Hindlimb muscle (tissue), 1 donor: ENCODE data around the gene NTSR2. TPM values are rescaled to one million over a fixed set of nuclear protein-coding genes. Genes with fewer than 3 reads are reported as not detected.
A peak's percentile ranks its signal among the peaks of the same experiment; 100 is the strongest.

ENCODE experiments used
- DNase-seq: peaks from one replicate; pipeline ENCODE4 v3.0.0-alpha.2; 2013
- polyA plus RNA-seq: library from polyadenylated mRNA; unstranded; fragments of 120-200 nt; gene quantifications from one replicate; pipeline ENCODE4 v1.2.1, GENCODE V29; 2013; ENCODE audit not compliant: insufficient read length

The NTSR2 gene
- polyA plus RNA-seq, 1 donor: not detected

DNA sequence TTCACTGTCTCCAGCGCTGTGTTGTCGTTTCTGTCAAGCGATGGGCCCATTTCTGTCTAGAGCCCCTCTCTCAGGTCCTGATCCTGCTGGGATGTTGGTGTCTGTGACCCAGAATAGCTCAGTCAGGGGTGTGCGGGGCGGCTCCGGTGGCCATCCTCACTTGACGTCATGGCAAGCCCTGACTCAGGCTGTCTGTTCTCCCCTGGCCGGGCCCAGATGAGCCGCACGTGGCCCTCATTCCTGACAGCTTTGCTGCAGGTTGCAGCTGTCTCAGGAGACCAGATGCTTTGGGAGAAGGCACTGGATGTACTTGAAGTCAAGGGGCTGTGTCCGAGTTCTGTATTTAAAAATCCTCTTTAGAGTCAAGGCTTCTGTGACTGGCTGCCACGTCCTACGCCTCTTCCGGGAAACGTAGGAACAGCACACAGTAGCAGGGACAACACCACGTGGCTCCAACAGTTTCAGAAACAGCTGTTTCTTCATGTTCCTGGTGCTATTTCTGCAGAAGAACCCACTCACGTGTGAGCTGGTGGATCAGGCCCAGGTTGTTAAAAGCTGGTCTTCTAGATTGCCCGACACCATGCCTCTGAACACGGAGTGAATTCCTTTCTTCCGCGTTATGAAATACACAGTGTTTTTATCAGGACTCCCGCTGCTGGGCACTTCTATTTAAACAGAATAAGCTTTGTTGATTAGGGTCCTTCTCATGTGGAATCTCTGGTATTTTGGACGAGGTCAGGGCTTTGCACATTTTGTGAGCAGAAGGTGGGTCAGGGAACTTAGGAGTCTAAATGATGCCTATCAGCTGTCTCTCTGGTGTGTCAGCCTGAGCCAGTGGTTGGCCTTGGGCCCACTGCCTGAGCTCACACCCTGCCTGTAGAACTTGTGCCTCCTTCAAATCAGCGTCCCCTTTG, 28.3 kb upstream of the NTSR2 start:
- no peak for DNase-seq

DNA sequence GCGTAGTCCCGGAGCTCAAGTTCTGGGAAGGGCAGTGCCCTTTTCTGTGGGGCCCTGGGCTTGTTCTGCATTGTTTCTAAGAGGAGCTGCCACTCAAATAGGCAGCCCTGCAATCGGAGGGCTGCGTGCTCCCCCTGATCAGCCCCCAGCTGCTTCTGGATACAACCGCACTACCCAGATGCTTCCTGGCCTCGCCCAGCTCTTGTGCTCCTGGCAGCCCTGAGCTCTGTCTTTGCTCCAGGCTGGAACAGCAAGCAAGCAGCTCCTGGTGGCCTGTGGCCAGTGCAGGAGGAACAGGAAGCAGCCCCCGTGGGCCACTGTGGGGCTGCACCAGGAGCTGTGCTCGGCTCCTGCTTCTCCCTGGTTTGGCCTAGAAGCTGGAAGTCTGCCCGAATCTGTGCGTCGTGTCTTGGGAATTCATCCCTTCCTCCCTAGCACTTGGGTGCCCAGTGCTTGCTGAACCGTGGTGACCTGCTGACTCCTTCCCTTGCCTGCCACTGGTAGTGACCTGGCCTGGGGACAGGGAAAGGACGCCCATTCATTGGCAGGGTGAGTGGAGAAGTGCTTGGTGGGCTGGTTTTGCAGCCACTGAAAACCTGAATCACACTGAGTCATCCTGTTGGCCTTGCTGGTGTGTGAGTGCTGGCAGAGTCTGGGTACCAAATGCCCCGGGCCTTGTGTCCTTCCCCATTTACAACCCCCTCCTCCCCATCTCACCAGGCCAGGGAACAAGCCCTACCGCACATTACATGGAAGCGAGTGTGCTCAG, 27.3 kb upstream of the NTSR2 start:
- no peak for DNase-seq

DNA sequence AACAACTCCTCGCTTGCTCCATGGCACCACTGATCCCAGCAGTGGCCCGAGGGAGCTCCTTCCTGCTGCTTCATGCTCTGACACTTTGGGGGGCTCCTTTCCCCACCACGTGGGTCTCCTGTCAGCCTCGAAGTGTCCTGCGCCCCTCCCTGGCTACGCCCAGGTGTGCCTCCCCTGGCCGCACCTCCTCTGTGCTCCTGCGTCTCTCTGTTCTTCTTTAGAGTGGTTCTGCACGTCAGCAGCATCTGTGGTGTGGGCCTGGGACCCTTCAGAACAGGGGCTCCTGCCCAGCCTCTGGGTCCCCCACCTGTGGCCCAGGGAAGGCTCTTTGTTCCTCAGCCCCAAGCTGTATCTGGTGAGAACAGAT, 26.7 kb upstream of the NTSR2 start:
- no peak for DNase-seq

DNA sequence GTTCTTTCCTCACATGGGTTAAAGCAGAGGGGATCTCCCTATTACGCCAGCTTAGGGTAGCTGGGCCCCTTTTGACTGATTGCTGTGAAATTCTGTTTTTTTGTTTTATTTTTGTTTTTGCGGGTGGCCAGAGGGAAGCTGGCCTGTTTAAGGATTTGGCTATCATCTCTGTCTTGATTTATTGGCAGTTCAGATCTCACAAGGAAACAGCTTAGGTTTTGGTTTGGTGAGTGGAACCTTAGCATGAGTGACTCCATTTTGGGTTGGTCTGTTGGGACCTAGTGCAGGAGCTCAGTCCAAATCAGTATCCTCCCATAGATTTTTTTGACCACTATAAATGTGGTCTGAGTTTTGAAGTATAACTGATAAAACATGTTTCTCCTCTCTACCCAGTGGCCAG, 25.6 kb upstream of the NTSR2 start:
- no peak for DNase-seq

DNA sequence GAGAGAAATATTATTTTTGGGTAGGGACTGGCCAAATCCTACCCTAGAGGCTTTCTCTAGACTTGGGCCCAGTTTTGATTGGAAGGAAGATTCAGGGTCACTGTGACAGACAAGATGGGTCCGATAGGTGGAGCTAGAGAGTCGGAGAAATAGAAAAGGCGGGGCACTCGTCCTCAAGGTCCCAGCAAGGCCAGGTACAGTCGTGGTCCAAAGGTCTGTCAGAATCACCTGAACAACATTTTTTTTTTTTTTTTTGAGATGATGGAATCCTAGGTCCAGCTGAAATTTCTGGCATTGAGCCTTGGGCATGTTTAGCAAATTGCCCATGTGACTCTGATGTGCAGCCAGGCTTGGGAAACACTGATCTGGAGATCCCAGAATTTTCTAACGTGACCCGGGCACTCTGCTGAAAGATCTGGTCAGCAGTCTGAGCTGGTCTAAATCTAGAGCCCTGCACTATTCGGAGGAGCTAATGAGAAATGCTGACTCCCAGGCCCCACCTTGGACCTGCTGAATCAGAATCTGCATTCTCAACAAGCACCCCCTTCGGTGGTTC, 23.0 kb upstream of the NTSR2 start:
- peak; percentile 58 for DNase-seq

DNA sequence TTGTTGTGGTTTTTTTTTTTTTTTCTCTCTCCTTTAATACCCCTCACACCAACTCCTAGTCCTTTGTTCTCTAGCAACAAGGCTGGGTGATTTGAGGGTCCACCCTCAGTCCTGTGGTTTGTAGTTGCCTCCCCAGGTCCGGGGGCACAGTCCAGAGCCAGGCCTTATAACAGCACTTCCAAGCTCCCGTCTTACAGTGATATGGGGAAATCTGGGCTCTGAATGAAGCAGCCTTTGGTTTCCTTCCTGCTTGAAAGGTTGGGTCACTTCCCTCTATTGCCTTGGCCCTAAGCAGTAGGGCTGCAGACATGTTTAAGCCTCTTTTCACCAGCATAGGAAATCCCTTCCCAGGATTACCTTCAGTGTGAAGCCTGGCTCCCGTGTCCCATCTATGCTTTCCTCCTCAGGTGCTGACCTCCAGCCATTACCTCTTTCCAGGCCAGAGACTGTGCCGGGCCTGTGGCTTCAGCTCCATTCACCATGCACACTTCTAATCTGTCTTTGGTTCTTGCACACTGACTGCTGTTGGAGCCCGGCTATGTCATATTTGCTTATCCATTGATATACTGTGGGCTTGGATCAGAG, 21.2 kb upstream of the NTSR2 start:
- DNase-seq: no peak

DNA sequence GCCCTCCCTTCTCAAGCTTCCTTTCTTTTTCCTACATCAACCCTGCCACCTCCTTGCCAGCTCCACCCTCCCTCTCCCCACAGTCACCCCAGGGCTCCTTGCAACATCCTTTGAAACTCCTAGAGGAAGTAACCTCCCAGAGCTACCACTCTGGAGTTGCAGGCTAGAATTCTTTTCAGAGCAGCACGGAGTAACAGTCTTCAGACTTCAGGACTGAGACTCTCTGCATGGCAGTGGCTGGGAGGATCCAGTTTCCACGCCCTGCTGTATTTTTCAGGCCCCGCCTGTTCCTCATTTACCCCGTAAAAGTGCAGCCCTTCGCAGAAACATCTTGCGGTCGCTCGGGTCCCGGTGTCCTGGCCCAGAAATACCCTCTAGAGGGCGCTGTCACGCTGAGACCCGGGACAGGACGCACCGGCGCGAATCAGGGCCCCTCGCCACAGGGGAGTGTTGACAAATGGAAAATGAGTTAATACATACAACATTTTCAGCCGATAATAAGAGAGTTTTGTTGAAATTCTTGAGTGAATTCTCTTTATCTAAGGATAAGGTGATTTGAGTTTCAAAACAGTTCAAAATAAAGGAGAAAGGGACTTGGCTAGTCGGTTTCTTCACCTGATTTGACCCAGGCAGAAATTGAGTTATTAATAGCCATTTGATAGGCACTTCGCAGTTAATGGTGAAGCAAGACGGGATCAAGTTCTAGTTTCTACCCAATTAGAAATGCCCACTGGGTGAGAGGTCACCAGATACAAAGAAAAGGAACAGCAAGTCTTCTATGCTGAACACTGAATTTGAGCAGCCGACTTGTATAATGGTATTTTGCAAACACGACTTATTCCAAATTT, 18.5 kb upstream of the NTSR2 start:
- peak; percentile 76 for DNase-seq

DNA sequence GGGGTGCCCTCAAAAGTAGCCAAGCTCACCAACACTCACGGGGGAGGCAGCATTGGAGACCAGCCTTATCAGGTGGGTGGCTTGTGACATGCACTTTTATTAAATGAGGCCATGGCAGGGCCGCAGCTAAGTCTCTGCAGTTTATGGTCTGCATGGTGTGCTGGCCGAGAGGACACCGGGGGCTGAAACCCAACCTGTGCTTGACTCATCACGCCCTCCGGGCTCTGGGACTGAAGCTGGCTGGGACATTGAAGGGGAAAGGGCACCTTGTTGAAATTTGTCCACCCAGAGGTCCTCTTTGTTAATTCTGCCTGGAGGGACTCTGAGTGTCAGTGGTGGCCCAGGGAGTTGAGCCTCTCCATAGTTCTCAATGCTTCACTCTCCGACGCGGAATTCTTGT, 17.7 kb upstream of the NTSR2 start:
- DNase-seq: no peak

DNA sequence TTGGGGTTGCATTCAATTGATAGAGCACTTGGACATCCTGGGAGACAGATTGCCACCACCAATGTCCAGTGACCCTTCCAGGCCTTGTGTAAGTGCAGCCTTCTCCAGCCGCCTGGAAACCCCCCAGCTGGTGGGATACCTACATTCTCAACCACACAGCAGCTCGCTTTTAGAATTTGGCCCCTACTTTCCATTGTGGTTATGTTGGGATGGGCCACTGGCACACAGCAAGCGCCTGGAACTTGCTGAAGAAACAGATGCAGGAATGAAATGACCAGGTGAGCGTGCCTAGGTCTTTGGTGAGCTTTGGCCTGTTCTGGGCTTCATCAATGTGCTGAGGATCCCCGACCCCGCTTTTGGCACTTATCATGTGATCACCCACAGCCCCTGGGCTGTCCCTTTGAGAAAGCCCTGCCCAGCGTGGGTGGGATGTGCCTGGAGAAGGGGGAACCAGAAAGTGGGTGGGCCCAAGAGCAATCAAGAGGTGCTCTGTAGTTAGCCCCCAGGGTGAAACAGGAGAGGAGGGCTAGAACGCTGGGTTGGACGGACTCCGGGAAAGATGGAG, 16.0 kb upstream of the NTSR2 start:
- no peak for DNase-seq

DNA sequence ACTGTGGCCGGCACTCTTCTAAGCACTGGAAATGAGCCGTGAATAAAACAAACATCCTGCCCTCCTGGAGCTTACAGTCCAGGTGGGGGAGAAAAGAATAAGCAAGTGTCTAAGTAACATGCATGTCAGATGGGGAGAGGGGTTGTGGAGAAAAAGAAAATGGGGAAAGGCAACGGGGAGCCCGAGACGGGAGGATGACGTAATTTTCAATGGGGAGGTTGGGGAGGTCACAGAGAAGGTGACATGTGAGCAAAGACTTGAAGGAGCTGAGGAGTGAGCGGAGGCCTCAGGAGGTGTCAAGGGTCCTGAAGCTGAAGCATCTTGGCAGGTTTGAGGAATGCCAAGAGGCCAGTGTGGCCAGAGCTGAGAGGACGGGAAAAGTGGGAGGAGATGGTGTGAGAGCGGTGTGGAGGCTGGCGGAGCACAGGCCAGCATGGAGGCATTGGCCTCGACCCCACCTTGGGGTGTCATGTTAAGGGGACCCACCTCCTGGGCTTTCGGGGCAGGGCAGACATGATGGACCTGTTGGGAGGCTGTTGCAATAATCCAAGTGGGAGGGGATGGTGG, 15.0 kb upstream of the NTSR2 start:
- DNase-seq: no peak

DNA sequence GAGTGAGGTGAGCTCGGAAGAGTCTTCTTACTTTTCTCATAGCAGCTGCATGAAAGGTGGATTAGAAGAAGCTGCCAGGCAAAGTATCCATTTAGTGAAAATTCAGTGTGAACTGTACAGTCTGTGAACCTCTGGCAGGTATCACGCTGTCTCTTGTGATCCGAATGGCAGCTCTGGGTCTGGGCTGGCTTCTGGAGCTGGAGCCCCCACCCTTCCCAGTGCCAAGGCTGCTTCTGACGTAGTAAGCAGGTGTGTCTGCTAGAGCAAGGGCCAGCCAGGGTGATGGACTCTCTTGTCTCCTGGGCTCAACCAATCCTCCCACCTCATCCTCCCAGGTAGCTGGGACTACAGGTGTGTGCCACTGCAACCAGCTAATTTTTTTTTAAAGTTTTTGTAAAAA, 14.0 kb upstream of the NTSR2 start:
- no peak for DNase-seq

DNA sequence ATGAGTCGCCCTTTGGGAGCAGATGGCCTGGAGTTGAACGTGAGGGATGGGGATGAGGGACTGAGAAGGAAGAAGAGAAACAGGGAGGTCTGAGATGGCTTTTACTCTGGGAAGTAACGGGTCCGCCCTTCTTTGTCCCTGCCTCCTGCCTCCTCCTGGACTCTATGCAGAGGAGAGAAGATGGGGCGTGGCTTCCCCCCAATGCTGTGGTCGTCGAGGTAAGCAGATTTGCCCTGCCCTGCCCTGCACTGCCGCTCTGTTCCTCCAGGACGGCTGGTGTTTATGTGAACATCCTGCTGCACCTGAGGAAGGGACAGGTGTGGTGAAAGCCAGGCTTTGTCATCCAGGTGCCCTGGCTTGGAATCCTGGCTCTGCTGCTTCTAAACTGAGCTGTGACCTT, 13.5 kb upstream of the NTSR2 start:
- DNase-seq: no peak

DNA sequence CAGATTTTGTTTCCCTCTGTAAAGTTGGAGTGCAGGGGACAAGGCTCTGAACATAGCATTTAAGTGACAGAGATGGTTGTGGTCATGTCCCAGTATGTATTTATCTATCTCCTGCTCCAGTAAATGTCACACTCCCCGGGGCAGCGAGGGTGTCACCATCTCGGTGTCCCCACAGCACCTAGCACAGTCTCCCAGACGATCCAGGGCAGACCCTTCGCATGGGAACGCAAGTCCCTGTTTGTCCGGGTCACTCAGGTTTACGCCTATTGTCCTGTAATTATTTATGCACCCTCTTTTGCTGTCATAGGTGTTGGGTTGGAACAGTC, 12.6 kb upstream of the NTSR2 start:
- no peak for DNase-seq

DNA sequence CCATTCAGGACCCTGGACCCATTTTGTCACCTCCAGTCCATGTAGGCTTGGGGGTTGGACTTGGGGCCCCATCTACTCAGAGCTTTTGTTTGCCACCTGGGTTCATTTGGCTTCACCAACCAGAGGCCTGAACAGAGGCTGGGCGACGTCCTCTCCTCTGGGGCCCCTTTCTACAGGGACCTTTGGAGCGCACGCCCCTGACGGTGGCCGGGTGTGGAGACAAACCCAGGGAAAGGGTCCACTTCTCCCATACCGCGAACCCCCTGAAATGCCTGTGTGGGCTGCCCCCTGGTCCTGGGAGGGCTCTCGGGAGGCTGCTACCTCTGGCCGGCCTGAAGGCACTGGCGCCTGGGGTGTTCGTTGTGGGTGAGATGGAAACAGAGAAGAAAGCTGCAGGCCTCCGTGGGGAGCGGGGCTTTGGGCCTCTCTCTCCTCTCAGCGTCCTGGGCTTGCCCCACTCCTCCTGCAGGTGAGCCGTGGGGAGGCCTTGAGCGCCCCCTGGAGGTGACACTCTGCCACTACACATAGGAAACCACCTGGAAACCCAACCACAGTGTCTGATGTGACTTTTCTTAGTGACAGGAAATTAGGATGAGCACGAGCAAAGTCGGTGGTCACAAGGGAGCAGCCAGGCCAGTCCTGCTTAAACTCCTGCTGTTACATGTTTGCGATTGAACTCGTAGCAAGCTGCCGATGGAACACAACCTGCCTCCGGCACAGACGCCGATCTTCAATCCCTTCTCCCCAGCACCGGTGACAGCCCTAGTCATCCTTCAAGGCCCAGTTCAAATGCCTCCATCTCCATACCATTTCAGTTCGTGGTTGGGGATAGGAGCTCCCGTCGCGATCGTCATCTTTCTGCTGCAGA, 12.0 kb upstream of the NTSR2 start:
- no peak for DNase-seq

DNA sequence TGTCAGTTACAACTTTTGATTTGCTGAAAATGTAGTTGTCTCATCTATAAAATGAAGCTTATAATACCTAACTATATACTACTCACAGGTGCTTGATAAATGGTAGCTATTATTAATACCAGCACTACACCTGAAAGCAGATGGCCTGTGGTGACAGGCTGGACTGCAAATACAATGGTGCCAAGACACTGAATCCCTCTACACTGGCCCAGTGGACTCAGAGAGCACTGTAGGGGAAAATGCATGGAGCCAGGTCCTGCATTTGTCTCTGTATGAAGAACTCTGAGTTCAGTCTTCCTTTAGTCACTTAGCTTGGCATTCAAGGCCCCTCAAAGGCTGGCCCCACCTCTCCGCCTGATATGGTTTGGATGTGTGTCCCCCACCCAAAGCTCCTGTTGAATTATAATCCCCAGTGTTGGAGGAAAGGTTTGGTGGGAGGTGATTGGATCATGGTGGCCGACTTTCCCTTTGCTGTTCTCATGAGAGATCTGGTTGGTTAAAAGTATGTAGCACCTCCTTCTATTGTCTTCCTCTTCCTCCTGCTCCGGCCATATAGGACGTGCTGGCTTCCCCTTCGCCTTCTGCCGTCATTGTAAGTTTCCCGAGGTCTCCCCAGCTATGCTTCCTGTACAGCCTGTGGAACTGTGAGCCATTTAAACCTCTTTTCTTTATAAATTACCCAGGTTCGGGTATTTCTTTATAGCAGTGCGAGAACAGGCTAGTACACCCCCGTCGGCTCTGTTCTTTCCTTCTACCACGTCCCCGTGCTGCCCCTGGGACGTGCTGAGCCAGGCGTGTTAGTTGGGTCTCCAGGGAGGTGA, 11.1 kb upstream of the NTSR2 start:
- no peak for DNase-seq

DNA sequence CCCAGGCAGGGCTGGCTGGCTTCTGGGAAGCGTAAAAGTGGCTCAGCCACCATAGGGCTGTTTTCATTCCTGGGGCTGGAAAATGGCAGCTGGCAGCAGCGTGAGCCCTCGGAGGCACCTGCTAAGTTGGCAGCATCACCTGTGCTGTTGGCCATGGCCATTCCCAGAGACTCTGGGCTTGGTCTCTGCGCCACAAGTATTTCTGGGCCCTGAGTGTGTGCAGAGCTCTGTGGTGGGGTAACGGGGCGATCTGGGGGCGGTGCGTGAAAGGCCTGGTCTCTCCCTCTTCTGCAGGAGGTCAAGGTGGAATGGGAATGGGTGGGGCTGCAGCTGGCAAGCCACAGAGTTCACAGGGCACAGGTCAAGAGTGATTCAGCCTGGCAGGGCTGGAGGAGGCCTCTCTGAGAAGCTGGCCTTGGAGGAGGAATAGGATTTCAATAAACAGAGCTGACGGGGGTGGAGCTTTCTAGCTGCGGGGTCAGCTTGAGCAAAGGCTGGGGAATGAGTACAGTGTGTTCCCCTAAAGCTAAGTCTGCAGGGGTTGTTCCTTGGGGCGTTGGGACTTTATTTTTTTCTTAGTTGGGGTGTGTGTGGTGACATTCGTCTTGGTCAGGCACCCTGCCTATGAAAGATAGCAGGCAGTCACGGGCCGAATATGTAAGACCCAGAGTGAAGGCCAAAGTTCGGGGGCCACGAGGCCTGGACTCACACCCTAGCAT, 10.3 kb upstream of the NTSR2 start:
- DNase-seq: no peak

DNA sequence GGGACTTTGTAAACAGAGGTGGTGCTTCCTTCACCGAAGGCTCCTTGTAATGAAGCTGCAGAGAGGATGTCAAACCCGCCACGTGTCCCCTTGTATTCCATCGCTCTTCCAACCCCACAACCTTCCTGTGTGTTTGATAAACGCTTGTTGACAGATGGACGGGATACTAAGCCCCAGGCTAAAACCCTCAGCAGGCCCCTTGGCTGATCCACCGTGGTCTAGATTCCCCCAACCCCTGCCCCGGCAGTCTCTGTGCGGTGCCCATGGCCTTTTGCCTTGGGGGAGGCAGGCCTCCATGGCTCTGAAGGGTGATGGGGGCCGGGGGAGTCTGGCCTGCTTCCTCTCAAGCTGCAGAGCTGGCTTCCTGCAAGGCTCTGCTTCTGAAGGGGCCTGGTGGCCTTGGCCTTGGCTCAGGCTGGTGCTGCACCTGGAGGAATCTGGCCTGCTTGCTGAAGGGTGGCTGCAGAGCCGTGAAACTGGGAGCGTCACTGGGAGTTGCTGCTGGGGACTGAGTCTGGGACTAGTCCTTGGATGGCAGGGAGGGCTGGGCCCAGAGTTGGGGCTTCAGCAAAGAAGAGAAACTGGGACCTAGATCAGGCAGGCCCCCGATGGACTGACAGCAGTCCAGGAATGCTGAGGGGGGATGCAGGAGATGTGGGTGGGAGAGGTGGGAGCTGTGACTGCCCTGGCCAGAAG, 9.6 kb upstream of the NTSR2 start:
- DNase-seq: no peak

DNA sequence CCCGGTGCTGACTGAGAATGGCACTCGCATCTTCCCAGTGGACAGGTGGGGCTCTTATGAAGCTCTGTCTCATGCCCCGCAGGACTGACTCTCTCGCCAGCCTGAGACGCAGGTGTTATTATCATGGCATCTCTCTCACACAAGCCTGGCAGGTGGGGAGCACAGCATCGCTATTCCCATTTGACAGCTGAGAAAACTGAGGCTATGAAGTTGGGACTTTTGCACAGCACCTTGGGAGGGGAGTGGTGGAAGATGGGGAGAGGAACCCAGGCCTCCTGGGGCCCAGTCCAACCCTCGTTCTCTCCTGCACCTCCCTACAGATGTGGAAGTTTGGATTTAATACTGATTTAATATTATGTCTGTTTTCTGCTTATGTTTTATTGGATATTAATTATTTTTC, 9.0 kb upstream of the NTSR2 start:
- no peak for DNase-seq
